Measurements from ENCODE around the gene DDIAS.
"Not testable (repeated sequence)": the region's sequence is repeated elsewhere in the genome, so short reads cannot be mapped to it uniquely, and the experiment has no call there.

The DDIAS gene

DNA sequence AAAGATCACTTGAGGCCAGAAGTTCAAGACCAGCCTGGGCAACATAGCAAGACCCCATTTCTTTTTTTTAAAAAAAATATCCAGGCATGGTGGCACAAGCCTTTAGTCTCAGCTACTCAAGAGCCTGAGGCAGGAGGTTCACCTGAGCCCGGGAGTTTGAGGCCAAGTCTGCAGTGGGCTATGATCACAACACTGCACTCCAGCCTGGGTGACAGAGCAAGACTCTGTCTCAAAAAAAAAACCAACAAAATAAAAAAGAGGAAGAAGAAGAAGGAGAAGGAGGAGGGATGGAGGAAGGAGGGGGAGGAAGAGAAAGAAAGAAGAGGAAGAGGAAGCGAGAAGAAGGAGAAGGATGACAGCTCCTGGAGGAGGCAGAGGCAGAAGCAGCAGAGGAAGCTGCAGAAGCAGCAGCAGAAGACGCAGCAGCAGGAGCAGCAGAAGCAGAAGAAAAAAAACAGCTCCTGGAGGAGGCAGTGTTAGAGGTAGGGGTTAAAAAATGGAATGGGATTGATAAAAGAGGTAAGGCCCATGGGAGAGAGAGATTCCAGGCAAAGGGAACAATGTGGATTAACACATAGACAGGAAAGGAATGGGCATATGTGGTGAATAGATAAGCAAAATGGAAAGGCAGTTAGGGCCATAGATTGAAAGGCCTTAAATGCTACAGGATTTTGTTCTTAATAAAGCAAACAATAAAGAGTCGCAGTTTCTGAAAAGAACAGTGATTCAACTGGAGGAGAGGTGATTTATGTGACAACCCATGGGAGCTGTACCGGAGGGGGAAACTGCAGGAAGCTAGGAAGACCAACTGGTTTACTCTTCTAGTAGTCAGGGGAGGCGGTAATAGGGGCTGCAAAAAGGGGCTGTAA lies 12.2 kb upstream of the DDIAS start:
- no peak for DNase-seq

DNA sequence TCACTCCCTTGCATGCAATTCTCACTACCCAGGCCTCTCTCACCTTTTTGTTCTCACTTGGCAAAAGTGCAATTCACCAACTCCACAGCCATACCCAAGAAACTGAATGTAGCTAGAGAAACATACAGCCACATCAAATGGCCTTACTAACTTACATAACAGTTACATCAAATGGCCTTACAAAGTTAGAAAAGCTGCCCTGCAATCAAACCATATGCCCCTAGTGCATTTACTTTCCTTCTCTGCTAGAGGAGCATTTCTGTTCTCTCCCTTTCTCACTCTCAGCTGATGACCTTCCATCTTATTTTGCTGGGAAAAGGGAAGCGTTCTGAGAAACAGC lies 11.6 kb upstream of the DDIAS start:
- no peak for DNase-seq

DNA sequence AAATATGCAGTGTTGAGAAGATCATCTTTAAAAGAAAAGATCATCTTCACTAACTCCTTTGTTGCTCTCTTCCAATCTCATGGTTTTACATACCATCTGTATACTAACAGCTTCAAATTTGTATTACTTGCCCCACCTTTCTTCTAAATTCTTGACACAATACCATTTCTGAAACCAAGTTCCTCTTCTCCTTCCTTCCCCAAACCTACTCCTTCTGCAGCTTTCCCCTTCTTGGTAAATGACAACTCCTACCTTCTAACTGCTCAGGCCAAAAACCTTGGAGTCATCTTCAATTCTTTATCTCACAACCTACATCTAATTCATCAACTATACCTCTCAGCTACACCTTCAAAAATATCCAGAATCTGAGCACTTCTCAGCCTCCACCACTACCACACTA lies 10.6 kb upstream of the DDIAS start:
- DNase-seq, result no peak

DNA sequence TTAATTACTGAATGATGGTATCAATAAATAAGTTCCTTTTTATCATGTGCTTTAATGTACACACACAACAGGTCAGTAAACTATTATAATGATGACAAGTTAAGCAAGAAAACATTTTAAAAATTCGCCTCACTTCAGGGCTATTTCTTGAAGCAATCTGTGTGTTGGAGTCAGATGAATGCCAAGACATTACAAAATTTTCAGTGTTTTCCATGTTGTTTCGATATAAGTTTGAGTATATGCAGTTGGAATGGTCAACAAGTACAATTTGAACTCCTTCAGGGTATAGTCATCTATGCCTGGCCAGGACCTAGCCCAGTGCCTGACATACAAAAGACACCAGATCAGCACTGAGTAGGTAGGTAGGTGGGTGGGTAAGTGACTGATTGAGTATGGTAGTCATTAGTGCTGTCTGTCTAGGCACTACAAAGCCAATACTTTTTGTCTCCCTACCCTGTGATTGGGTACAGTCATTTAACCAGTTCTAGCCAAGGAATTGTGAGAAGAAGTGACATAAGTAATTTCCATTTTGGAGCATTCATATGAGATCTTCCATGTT lies 8.8 kb upstream of the DDIAS start:
- DNase-seq, result no peak

DNA sequence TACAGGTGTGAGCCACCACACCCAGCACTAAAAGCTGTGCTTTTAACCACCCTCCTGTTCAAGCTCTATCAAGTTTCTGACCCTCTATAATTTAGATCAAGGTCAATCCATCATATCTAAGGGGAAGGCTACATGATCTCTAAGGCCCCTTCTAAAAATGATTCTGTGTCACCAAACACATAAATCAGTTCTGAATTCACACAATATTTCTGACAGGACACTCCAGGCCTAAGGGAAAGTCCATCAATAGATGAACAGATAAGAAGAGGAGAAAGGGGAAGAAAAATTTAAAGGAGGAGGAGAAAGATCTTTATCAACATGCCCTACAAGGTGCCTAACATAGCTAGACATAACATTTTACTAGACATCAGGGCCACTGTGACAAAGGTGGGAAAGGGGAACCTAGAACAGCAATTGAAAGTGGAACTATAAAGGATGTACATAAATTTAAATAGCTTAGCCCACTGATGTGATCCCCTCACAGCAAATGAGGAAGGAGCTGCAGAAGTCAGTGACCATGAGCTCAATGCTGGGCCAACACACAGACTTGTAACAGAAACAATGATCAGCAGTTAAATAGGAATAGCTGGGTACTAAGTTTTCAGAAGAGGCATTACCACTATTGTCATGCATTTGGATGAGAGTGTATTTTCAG lies 6.0 kb upstream of the DDIAS start:
- DNase-seq, result no peak

DNA sequence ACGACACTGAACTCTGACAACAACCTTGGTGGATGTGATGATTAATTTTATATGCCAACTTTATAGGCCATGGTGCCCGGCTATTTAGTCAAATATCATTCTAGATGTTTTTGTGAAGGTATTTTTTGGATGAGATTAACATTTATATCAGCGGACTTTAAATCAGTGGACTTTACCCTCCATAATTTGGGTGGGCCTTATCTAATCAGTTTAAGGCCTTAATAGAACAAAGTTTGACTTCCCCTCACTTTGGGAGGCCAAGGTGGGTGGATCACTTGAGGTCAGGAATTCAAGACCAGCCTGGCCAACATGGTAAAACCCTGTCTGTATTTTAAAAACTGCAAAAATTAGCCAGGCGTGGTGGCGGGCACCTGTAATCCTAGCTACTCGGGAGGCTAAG lies 5.4 kb upstream of the DDIAS start:
- DNase-seq, result no peak

DNA sequence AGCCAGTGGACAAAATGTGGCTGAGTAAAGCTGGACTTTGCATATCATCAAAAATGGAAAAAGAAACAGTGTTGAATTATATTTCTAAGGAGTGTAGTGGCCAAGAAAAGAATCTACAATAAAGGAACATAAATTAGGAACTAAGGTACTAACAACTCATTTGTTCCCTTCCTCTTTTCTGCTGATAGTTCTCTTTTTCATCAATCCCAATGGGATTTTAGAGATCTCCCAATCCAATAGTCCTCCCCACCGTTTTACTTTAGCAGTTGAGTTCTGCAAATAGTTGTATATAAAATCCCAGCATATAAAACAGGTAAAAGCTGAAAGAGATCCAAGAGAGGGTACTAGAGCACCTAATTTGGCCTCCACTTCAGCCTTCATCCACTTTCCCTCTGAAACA lies 3.3 kb upstream of the DDIAS start:
- DNase-seq, result no peak

DNA sequence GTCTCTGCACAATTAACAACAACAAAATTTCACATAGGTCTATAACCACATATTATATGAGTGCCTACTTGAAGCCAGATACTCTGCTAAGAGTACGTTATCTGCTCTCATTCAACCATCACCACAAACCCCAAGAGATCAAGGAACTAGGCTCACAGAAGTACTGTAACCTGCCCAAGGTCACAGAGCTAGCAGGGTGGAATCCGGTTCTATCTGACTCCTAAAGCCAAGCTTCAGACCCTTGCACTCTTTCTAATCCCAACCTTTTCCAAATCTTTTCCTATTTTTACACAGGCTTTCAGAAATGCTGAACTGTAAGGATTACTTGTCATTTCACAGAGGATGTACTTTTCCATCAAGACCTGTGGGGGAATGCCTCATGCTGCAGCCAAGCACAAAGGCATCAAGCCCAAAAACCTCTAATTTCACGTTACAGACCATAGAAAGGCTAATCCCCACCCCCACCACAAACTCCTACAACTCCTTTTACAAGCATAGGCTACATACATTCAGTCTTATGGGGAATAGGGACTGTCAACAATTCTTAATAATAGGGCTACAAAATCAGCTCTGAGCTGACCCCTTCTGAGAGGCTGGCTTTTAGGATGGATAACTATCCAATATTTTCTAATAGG lies 2.2 kb upstream of the DDIAS start:
- DNase-seq, result peak in 1 of 58 donors; percentile 1

DNA sequence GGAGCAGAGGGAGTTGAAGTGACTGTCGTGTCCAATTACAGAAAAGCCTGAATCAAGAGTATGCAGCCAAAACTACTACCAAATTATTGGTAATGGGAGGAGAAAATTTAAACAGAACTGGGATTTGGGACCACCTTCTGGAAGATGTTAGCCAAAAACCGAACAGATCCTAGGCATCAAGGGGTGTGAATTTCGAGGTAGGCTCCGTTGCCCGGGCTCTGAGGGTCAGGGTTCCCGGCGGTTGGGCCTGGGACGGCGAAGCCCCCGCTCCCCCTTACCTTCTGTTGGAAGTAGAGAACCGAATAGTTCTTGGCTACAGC lies 1.6 kb upstream of the DDIAS start:
- no peak for DNase-seq

DNA sequence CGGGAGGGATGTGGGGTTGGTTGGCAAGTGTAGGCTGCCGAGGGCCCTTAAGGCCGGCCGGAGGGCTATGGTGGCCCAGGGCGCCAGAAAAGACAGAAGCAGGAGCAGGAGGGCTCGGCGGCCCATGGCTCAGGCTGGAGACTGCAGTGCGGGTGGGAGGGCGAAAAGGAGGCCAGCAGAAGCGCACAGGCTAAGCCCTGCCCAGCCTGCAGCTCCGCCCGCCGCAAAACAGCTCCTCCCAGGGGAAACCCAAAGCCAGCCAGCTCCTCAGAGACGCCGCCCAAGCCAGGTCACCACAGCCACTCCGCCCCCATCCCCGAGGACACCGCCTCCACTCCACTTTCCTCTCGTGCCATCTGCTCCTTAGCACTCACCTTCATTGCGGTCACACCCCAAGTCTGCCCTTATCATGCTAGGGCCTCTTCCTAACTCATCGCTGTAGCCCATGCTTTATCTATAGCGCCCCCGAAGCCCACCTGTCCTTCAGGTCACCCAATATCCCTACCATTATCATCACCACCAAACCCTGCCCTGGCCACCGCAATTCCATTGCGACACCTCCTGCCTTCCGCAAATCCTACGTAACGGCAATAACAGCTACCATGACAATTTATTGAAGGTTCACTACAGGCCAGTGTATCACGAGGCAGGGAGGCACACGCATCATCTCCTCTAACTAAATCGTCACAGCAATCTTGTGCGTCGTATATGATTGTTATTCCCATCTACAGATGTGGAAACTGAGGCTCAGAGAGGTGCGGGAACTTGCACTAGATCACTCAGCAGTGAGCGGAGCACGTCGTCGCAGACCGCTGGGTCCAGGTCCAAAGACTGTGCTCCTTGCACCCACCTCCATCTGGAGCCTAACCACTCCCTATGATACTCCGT lies 1.0 kb upstream of the DDIAS start, which contains the start of gene PRCP:
Gene PRCP (minus strand): TSS at position 154 of the 888 bp plus-strand sequence. CDS start 28 bp downstream, at position 126.
- peak; percentile 18 to 92 (median 79) for DNase-seq

DNA sequence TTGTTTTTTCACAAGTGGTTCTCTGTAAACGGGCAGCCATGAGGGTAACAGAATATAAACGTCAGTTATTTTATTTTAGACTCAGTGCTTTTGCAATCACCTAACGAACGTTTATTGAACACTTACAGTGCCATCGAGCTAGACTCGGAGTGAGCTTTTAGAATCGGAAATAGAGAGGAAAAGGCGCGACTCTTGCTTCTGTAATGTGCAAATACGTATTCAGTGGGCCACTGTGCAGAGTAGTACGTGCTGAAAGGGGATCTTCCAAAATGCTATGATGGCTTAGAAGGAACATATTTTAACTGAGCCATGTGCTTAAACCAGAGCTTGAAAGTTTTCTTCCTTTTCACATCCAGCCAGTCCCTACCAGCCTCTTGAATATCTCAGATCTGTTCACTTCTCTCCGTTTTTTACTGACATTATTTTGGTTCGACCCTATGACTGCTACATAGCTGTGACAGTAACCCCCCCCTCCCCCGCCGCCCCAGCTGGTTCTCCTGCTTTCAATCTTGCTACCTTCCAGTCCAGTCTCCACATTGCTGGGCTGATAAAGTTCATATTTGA lies 468 bp downstream of the DDIAS start:
- no peak for DNase-seq

DNA sequence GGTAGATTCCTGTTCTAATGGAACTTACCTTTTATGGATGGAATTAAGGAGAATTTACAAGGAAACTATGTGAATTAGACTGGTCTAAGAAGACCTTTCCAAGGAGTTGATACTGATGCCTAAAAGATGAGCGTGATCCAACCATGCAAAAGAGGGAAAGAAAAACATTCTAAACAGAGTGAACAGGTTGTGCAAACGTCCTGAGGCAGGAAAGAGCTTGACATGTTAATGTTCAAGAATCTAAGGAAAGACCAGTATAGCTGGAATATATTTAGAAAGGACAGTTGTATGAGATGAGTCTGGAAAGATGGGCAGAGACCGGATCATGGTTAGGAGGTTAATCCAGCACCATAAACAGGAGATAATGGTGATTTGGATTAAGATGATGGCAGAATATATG lies 1.3 kb downstream of the DDIAS start:
- no peak for DNase-seq

DNA sequence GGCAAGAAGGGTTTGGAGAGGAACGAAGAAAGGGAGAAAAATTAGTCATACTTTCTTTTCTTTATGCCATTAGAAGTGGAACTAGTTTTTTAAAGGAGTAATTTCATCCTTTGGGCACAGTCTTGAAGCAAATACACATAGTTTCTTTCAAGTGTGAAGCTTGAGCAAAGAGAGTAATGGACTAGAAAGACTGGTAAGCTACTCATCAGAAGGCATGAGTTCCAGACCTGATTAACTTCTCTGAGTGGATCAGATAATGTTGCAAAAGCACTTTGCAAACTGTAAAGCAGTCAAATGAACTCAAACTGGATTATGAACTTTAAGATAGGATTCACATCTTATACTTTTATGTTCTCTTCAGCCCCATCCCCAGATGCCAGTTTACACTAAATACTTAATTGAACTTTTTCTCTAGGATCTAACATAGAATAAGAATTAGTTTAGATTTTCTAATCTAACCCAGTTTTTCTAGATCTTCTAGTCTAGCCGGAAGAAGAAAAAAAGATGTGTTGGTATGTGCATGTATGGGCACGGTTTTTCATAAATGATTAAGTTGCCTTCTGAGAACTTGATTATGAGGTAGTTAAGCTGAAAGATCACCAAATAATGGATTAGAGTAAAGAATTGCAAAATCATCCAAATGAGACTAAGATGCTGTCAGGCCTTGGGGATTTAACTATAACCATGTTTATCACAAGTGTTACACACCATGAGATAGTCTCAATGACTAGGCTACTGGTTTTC lies 2.5 kb downstream of the DDIAS start:
- DNase-seq, result no peak

DNA sequence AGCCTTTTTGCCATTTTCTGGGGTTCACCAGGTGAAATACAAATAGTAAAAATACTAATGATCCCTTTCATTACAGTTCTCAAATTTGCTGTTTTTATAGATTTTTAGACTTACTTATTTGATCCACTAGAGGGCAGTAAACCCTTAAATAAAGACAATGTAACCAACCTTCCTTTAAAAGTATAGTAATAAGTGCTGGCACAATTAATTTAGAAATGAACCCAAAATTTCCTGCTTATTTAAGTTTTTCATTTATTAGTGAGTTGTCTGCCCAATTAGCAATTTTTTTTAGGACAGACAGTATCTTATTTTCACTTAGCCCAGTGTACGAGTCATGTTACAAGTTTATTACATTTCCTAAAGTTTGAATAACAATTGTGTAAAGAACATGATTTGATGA lies 4.7 kb downstream of the DDIAS start:
- DNase-seq, result no peak

DNA sequence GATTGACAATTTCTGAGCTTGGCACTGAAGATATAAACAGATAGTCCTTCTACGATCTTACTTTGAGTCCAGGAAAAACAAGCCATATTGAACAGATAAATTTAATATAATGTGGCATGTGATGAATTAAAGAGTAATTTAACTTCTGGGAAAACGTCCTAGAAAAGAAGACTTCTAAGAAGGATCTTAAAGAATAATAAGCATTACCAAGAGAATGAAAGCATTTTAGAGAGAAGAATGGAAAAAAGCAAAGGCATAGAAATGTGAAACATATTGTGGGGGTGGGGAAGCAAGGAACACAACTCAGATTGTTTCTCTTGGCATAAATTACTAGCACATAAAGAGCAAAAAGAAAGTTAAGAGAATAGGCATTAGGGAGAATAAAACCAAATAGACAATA lies 5.4 kb downstream of the DDIAS start:
- DNase-seq, result no peak

DNA sequence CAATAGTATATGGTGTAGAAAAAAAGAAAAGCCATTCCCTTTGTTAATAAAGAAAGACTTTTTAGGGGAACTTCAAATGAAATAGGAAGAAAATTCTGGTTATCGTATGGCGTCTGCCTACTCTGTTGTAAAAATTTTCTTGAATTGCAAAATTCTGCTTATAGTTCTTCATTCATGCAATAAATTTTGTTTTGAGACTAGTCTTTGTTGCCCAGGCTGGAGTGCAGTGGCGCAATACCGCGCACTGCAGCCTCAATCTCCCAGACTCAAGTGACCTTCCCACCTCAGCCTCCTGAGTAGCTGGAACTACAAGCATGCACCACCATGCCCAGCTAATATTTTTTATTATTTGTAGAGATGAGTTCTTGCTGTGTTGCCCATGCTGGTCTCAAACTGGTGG lies 5.8 kb downstream of the DDIAS start:
- no peak for DNase-seq

DNA sequence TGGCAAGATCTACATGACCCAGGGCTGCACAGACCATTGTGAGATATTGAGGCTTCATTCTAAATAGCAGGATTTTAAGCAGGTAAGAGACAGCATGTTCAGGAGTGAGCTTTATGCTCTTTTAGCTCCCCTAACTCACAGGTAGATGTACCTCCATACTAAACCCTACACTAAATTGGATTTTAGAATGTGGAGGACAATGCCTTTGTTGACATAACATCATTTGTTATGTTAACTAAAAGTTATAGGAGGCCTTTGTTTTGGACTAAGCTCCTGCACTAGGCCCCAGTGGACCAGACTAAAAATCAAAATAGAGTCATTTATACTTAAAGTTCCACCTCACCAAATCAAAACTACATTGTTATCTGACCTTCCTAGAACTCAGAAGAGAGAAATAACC lies 6.8 kb downstream of the DDIAS start:
- no peak for DNase-seq

DNA sequence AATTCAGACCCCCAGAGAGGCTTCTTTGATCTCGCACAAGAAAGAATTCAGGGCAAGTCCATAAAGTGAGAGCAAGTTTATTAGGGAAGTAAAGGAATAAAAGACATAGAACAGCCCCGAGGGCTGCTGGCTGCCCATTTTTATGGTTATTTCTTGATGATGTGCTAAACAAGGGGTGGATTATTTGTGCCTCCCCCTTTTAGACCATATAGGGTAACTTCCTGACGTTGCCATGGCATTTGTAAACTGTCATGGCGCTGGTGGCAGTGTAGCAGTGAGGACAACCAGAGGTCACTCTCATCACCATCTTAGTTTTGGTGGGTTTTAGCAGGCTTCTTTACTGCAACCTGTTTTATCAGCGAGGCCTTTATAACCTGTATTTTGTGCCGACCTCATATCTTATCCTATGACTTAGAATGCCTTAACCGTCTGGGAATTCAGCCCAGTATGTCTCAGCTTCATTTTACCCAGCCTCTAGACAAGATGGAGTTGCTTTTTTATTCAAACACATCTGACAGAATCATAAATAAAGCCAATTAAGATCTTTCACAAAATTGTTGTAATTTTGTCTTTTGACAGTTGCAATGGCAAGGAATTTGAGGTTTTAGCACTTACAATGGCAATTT lies 7.6 kb downstream of the DDIAS start:
- no peak for DNase-seq

DNA sequence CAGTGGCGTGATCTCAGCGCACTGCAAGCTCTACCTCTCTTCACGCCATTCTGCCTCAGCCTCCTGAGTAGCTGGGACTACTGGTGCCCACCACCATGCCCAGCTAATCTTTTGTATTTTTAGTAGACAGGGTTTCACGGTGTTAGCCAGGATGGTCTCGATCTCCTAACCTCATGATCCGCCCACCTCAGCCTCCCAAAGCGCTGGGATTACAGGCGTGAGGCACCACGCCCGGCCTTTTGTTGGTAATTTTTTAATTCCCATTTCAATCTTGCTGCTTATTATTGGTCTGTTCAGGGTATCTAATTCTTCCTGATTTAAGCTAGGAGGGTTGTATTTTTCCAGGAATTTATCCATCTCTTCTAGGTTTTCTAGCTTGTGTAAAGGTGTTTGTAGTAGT lies 18.2 kb downstream of the DDIAS start:
- DNase-seq, result not testable (repeated sequence)

DNA sequence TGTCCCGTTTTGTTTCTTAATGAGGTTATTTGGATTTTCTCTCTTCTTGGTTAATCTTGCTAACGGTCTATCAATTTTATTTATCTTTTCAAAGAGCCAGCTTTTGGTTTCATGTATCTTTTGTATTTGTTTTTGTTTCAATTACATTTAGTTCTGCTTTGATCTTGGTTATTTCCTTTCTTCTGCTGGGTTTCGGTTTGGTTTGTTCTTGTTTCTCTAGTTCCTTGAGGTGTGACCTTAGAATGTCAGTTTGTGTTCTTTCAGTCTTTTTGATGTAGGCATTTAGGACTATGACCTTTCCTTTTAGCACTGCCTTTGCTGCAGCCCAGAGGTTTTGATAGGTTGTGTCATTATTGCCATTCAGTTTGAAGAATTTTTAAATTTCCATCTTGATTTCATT lies 18.7 kb downstream of the DDIAS start:
- not testable (repeated sequence) for DNase-seq

All from anterior cingulate cortex (tissue), 58 donors.